SU-DHL-6 (cell line): ENCODE data around the gene PAPSS1.

ENCODE experiments used
- H2AFZ ChIP-seq: fragments of 200-600 bp; sonication (generic); 2 replicates; pipeline ENCODE4 v1.6.1; 2014; ENCODE audit warnings: low read depth, mild to moderate bottlenecking, moderate library complexity, mixed read lengths, antibody characterized with exemption, low read length; ENCODE audit not compliant: severe bottlenecking
- H3F3A ChIP-seq: fragments of 200-600 bp; shearing (Covaris generic); 2 replicates; pipeline ENCODE4 v1.6.0; 2016; ENCODE audit warnings: antibody characterized with exemption, mild to moderate bottlenecking; ENCODE audit not compliant: insufficient read depth
- H3K27ac ChIP-seq: fragments of 200-600 bp; sonication (generic); 2 replicates; pipeline ENCODE4 v1.5.1; 2016; ENCODE audit warnings: low read depth, mild to moderate bottlenecking, low read length, moderate library complexity, mixed read lengths
- H3K27me3 ChIP-seq: fragments of 200-600 bp; sonication (generic), shearing (Covaris generic); 2 replicates; pipeline ENCODE4 v1.6.0; 2014; ENCODE audit warnings: mild to moderate bottlenecking, low read length
- H3K36me3 ChIP-seq: fragments of 200-600 bp; sonication (generic); 2 replicates; pipeline ENCODE4 v1.6.1; 2014; ENCODE audit warnings: mild to moderate bottlenecking, low read length, mixed read lengths
- H3K4me2 ChIP-seq: fragments of 300-600, 200-600 bp; shearing (Covaris generic), sonication (generic); 2 replicates; pipeline ENCODE4 v1.6.0; 2014; ENCODE audit warnings: low read length, low read depth, mild to moderate bottlenecking; ENCODE audit not compliant: poor library complexity, severe bottlenecking
- H3K4me3 ChIP-seq: fragments of 200-600 bp; sonication (generic); 2 replicates; pipeline ENCODE4 v1.5.1; 2014; ENCODE audit warnings: antibody characterized with exemption, low read length, mild to moderate bottlenecking, mixed read lengths; ENCODE audit not compliant: insufficient read depth, poor library complexity, severe bottlenecking
- H3K79me2 ChIP-seq: fragments of 200-600 bp; sonication (generic); 2 replicates; pipeline ENCODE4 v1.6.1; 2014; ENCODE audit warnings: mild to moderate bottlenecking, low read length, moderate library complexity; ENCODE audit not compliant: insufficient read depth
- H3K9ac ChIP-seq: fragments of 200-600 bp; sonication (generic); 2 replicates; pipeline ENCODE4 v1.7.0; 2014; ENCODE audit warnings: mild to moderate bottlenecking, low read length
- H3K9me2 ChIP-seq: fragments of 200-600 bp; sonication (generic); replicated peaks from 2 replicates; pipeline ENCODE4 v1.6.1; 2014; ENCODE audit warnings: low read length; ENCODE audit not compliant: insufficient read depth
- H3K9me3 ChIP-seq: fragments of 200-600 bp; sonication (generic); 2 replicates; pipeline ENCODE4 v1.6.1; 2014; ENCODE audit warnings: low read length, mixed read lengths; ENCODE audit not compliant: insufficient read depth
- H4K20me1 ChIP-seq: fragments of 200-600 bp; sonication (generic); 2 replicates; pipeline ENCODE4 v1.6.1; 2014; ENCODE audit warnings: low read depth, mild to moderate bottlenecking, antibody characterized with exemption, low read length, moderate library complexity, mixed read lengths
- EZH2phosphoT487 ChIP-seq: fragments of 200-600 bp; sonication (generic), shearing (Covaris generic); conservative IDR thresholded peaks from 2 replicates; pipeline ENCODE4 v1.6.1; 2018; ENCODE audit warnings: mild to moderate bottlenecking, antibody characterized with exemption, low read length, moderate library complexity, mixed read lengths
- TF ChIP-seq, protein P1 (sequence below): fragments of 200-600 bp; sonication (generic); IDR thresholded peaks from one replicate; pipeline ENCODE4 v1.5.1; 2017; ENCODE audit warnings: antibody characterized with exemption, mild to moderate bottlenecking, low read length, moderate library complexity; ENCODE audit not compliant: insufficient read depth, poor library complexity, severe bottlenecking

PAPSS1 gene

GRCh38 chr4:107743532-107743931, 23.5 kb upstream of the PAPSS1 start:
- Histone ChIP-seq H3K79me2 (no peaks in the 10 kb centered on the region), H3K9me2 (no peaks in the 10 kb centered on the region), H2AFZ (no peak overlapping the region), H3F3A (no peaks in the 10 kb centered on the region), H3K9me3 (no peaks in the 10 kb centered on the region), H3K27me3 (no peaks in the 10 kb centered on the region), H3K9ac (no peak overlapping the region), H4K20me1 (no peaks in the 10 kb centered on the region), H3K27ac (no peak overlapping the region), H3K4me2 (no peak overlapping the region), H3K36me3 (no peaks in the 10 kb centered on the region), H3K4me3 (no peak overlapping the region)
- TF ChIP-seq, protein P1, sequence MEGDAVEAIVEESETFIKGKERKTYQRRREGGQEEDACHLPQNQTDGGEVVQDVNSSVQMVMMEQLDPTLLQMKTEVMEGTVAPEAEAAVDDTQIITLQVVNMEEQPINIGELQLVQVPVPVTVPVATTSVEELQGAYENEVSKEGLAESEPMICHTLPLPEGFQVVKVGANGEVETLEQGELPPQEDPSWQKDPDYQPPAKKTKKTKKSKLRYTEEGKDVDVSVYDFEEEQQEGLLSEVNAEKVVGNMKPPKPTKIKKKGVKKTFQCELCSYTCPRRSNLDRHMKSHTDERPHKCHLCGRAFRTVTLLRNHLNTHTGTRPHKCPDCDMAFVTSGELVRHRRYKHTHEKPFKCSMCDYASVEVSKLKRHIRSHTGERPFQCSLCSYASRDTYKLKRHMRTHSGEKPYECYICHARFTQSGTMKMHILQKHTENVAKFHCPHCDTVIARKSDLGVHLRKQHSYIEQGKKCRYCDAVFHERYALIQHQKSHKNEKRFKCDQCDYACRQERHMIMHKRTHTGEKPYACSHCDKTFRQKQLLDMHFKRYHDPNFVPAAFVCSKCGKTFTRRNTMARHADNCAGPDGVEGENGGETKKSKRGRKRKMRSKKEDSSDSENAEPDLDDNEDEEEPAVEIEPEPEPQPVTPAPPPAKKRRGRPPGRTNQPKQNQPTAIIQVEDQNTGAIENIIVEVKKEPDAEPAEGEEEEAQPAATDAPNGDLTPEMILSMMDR, result no peak
- no peak for TF ChIP-seq EZH2phosphoT487

GRCh38 chr4:107742791-107743190, 22.8 kb upstream of the PAPSS1 start:
- no peak for TF ChIP-seq EZH2phosphoT487
- TF ChIP-seq, protein P1, result no peak
- Histone ChIP-seq H3K4me2 (no peak overlapping the region), H3K36me3 (no peaks in the 10 kb centered on the region), H3K9ac (no peak overlapping the region), H2AFZ (no peak overlapping the region), H4K20me1 (no peaks in the 10 kb centered on the region), H3K27ac (no peak overlapping the region), H3K9me2 (no peaks in the 10 kb centered on the region), H3K79me2 (no peaks in the 10 kb centered on the region), H3K9me3 (no peaks in the 10 kb centered on the region), H3K4me3 (no peak overlapping the region), H3K27me3 (no peaks in the 10 kb centered on the region), H3F3A (no peaks in the 10 kb centered on the region)

- H2AFZ ChIP-seq, result no peak overlapping the region
- H4K20me1 ChIP-seq, result no peaks in the 10 kb centered on the region
- no peaks in the 10 kb centered on the region for H3K79me2 ChIP-seq
- no peak overlapping the region for H3K4me2 ChIP-seq
- TF ChIP-seq, protein P1, result no peak
- TF ChIP-seq EZH2phosphoT487, result no peak
- H3K9me2 ChIP-seq, result no peaks in the 10 kb centered on the region
- no peaks in the 10 kb centered on the region for H3F3A ChIP-seq
- H3K27me3 ChIP-seq, result no peaks in the 10 kb centered on the region
- H3K9me3 ChIP-seq, result no peaks in the 10 kb centered on the region
- H3K27ac ChIP-seq, result no peak overlapping the region
- no peak overlapping the region for H3K4me3 ChIP-seq
- H3K9ac ChIP-seq, result no peak overlapping the region
- H3K36me3 ChIP-seq, result no peaks in the 10 kb centered on the region
These were observed 22.2 kb upstream of the PAPSS1 start for GRCh38 chr4:107742196-107742595.
